CD14-positive monocyte (primary cell): ENCODE measurements around the gene C12orf56. TPM values are rescaled to one million over a fixed set of nuclear protein-coding genes. Genes with fewer than 3 reads are reported as not detected.

ENCODE experiments used
- DNase-seq, 3 donors: peaks; one replicate each; pipeline ENCODE4 v3.0.0-alpha.2; 2011 to 2022
- H2AFZ ChIP-seq: 2 replicates; pipeline ENCODE4 v1.6.0; 2012; ENCODE audit warnings: mild to moderate bottlenecking, low read depth, low read length, inconsistent platforms; ENCODE audit not compliant: insufficient read depth, poor library complexity, severe bottlenecking
- H3K27ac ChIP-seq, 2 donors: 1 replicate in 1 of 2; 2 replicates in 1 of 2; pipeline ENCODE4 v1.5.1; 2012 to 2013; ENCODE audit warnings: low read length in 2 of 2, control low read depth in 1 of 2, inconsistent platforms in 1 of 2, low read depth in 1 of 2, mild to moderate bottlenecking in 1 of 2
- H3K27me3 ChIP-seq, 2 donors: one replicate each; pipeline versions ENCODE4 v1.6.0 to v1.6.1; 2011 to 2013; ENCODE audit warnings: low read length in 2 of 2; ENCODE audit not compliant: control insufficient read depth in 2 of 2, insufficient read depth in 2 of 2
- H3K36me3 ChIP-seq, 2 donors: replicated peaks in 1 of 2; 1 replicate in 1 of 2; 2 replicates in 1 of 2; pipeline versions ENCODE4 v1.5.1 to v1.6.1; 2012 to 2013; ENCODE audit warnings: low read length in 2 of 2, control low read depth in 1 of 2, inconsistent platforms in 1 of 2, mild to moderate bottlenecking in 1 of 2; ENCODE audit not compliant: insufficient read depth in 2 of 2, control insufficient read depth in 1 of 2
- H3K4me1 ChIP-seq, 2 donors: 1 replicate in 1 of 2; 2 replicates in 1 of 2; pipeline versions ENCODE4 v1.5.1 to v1.6.1; 2012 to 2013; ENCODE audit warnings: low read length in 2 of 2, control low read depth in 1 of 2, inconsistent platforms in 1 of 2, mild to moderate bottlenecking in 1 of 2, moderate library complexity in 1 of 2; ENCODE audit not compliant: insufficient read depth in 2 of 2, control insufficient read depth in 1 of 2
- H3K4me2 ChIP-seq: replicated peaks from 2 replicates; pipeline ENCODE3; 2012; ENCODE audit warnings: low read length, moderate library complexity, mild to moderate bottlenecking; ENCODE audit not compliant: poor library complexity, severe bottlenecking; ENCODE audit errors: extremely low read depth
- H3K4me3 ChIP-seq, 3 experiments: fragments of 200-600 bp in 1 of 3; sonication (generic) in 1 of 3; replicated peaks in 1 of 3; 1 replicate in 2 of 3; 2 replicates in 1 of 3; pipeline ENCODE4 v1.5.1; 2011 to 2013; ENCODE audit warnings: low read length in 3 of 3, mild to moderate bottlenecking in 3 of 3, control low read depth in 2 of 3, low read depth in 2 of 3, inconsistent platforms in 1 of 3, moderate library complexity in 1 of 3
- H3K79me2 ChIP-seq: 2 replicates; pipeline ENCODE4 v1.6.0; 2012; ENCODE audit warnings: mild to moderate bottlenecking, control low read depth, inconsistent platforms, low read length, moderate library complexity; ENCODE audit not compliant: insufficient read depth
- H3K9ac ChIP-seq: 2 replicates; pipeline ENCODE4 v1.6.0; 2017; ENCODE audit warnings: low read length, mild to moderate bottlenecking; ENCODE audit not compliant: insufficient read depth, poor library complexity, severe bottlenecking
- H3K9me3 ChIP-seq, 2 donors: replicated peaks in 1 of 2; 1 replicate in 1 of 2; 2 replicates in 1 of 2; pipeline versions ENCODE4 v1.5.1 to v1.6.1; 2012 to 2013; ENCODE audit warnings: low read length in 2 of 2, control low read depth in 1 of 2; ENCODE audit not compliant: control insufficient read depth in 1 of 2, insufficient read depth in 1 of 2
- H4K20me1 ChIP-seq: 2 replicates; pipeline ENCODE4 v1.6.0; 2012; ENCODE audit warnings: mild to moderate bottlenecking, low read length, control low read depth, moderate library complexity; ENCODE audit not compliant: insufficient read depth
- H3K27ac Mint-ChIP-seq, 7 donors: one replicate each; pipeline ENCODE4 v1.8.0; 2020; ENCODE audit warnings: mild to moderate bottlenecking in 7 of 7, mixed read lengths in 7 of 7, moderate library complexity in 6 of 7, inconsistent platforms in 2 of 7
- H3K27me3 Mint-ChIP-seq, 3 donors: one replicate each; pipeline ENCODE4 v1.8.0; 2021 to 2022; ENCODE audit warnings: low read depth in 3 of 3, mild to moderate bottlenecking in 3 of 3, mixed read lengths in 3 of 3, moderate library complexity in 3 of 3, inconsistent platforms in 1 of 3
- H3K36me3 Mint-ChIP-seq, 2 donors: one replicate each; pipeline ENCODE4 v1.8.0; 2020; ENCODE audit warnings: mixed read lengths in 2 of 2, inconsistent platforms in 1 of 2, mild to moderate bottlenecking in 1 of 2
- H3K4me1 Mint-ChIP-seq: one replicate; pipeline ENCODE4 v1.8.0; 2020; ENCODE audit warnings: mild to moderate bottlenecking, mixed read lengths
- H3K4me3 Mint-ChIP-seq, 2 donors: one replicate each; pipeline ENCODE4 v1.8.0; 2020; ENCODE audit warnings: mild to moderate bottlenecking in 2 of 2, mixed read lengths in 2 of 2, moderate library complexity in 1 of 2
- H3K9me3 Mint-ChIP-seq, 7 donors: one replicate each; pipeline ENCODE4 v1.8.0; 2020 to 2022; ENCODE audit warnings: mixed read lengths in 7 of 7, mild to moderate bottlenecking in 6 of 7, moderate library complexity in 6 of 7, inconsistent platforms in 2 of 7
- WGBS: methylation state at CpG from one replicate; pipeline ENCODE4 v1.1.5; 2013; ENCODE audit warnings: missing lambda C conversion rate; ENCODE audit not compliant: insufficient coverage; 5-methylcytosine and 5-hydroxymethylcytosine counted together
- intact Hi-C, 2 donors: fragments of 100-400 bp; cut with micrococcal nuclease; formaldehyde crosslinking; loops; one replicate each; pipeline versions ENCODE4 v1.15.0 to v1.15.1; 2023
- polyA plus RNA-seq, 3 donors: library from polyadenylated mRNA; depleted of rRNA in 1 of 3; unstranded in 2 of 3; stranded (reverse) in 1 of 3; fragments of 300-500 nt in 2 of 3; fragments of >200 nt in 1 of 3; fragmentation: Illumina TruSeq in 2 of 3; gene quantifications; 1 replicate in 2 of 3; 2 replicates in 1 of 3; pipeline ENCODE4 v1.2.3, GENCODE V29; 2012 to 2021
- TF ChIP-seq, protein P1 (sequence below): fragments of 200-600 bp; IDR thresholded peaks from one replicate; pipeline ENCODE4 v1.8.0; 2022; ENCODE audit warnings: antibody characterized with exemption, mild to moderate bottlenecking

C12orf56 gene
- polyA plus RNA-seq, 3 donors: not detected

DNA sequence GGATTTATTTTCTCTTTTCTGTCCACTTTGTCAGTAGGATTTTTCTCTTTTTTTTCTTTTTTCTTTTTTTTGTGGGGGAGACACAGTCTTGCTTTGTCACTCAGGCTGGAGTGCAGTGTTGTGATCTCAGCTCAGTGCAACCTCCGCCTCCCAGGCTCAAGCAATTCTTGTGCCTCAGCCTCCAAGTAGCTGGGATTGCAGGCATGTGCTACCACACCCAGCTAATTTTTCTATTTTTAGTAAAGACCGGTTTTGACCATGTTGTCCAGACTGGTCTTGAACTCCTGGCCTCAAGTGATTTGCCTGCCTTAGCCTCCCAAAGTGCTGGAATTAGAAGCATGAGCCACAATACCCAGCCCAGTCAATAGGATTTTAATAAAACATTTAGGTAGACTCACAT is 40.3 kb upstream of the C12orf56 start:
- Histone ChIP-seq H2AFZ (no peak overlapping the region), H3K4me2 (no peak overlapping the region), H3K27me3 (no peaks in the 10 kb centered on the region), H3K79me2 (no peaks in the 10 kb centered on the region), H3K27ac (no peak overlapping the region), H4K20me1 (no peaks in the 10 kb centered on the region), H3K9ac (no peak overlapping the region), H3K36me3 (peaks cover 96% of the 10 kb centered on the region in 2 donors), H3K4me3 (no peak overlapping the region), H3K9me3 (no peaks in the 10 kb centered on the region), H3K4me1 (no peaks in the 10 kb centered on the region)
- Mint-ChIP-seq H3K4me1 (no peaks in the 10 kb centered on the region), H3K9me3 (no peaks in the 10 kb centered on the region), H3K27me3 (no peaks in the 10 kb centered on the region), H3K27ac (peak overlapping the region in 1 of 7 donors; percentile 4), H3K36me3 (peaks cover 84 to 100% of the 10 kb centered on the region in 2 donors), H3K4me3 (no peak overlapping the region)
- 83% methylated on average over 1 of the region's 2 CpGs for WGBS
- no peak for DNase-seq
- intact Hi-C loops: loop anchor here in 1 of 2 donors (10.0 kb wide), 1 partner anchor 54 kb away; no protein-coding TSS in a partner anchor
- TF ChIP-seq, protein P1, sequence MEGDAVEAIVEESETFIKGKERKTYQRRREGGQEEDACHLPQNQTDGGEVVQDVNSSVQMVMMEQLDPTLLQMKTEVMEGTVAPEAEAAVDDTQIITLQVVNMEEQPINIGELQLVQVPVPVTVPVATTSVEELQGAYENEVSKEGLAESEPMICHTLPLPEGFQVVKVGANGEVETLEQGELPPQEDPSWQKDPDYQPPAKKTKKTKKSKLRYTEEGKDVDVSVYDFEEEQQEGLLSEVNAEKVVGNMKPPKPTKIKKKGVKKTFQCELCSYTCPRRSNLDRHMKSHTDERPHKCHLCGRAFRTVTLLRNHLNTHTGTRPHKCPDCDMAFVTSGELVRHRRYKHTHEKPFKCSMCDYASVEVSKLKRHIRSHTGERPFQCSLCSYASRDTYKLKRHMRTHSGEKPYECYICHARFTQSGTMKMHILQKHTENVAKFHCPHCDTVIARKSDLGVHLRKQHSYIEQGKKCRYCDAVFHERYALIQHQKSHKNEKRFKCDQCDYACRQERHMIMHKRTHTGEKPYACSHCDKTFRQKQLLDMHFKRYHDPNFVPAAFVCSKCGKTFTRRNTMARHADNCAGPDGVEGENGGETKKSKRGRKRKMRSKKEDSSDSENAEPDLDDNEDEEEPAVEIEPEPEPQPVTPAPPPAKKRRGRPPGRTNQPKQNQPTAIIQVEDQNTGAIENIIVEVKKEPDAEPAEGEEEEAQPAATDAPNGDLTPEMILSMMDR: no peak

DNA sequence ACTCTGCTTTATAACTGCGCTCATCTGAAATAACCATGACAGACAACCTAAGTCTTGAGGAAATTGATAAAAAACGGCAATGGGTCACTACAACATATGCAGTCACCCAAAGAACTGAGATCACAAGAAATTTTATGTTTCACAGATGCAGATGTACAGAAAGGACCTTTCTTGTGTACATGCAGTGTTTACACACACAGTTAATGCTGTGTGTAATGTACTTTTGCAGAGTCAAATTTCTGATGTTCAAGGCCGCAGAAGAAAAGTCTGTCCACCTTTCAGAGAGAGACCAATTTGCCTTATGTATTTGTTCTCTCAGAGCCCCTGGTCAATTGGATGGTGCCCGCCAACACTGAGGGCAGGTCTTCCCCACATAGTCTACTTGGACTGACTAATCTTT is 38.4 kb upstream of the C12orf56 start:
- H3K9me3 ChIP-seq: no peaks in the 10 kb centered on the region
- Mint-ChIP-seq H3K27ac (no peak overlapping the region), H3K4me3 (no peak overlapping the region), H3K9me3 (no peaks in the 10 kb centered on the region), H3K27me3 (no peaks in the 10 kb centered on the region), H3K4me1 (no peaks in the 10 kb centered on the region), H3K36me3 (peaks cover 87 to 100% of the 10 kb centered on the region in 2 donors)
- intact Hi-C loops: loop anchor here in 1 of 2 donors (10.0 kb wide), 1 partner anchor 66 kb away; no protein-coding TSS in a partner anchor
- no peak overlapping the region for H3K4me2 ChIP-seq
- TF ChIP-seq, protein P1: no peak
- H3K9ac ChIP-seq: no peak overlapping the region
- peaks cover 96 to 97% of the 10 kb centered on the region in 2 donors for H3K36me3 ChIP-seq
- no peak overlapping the region for H2AFZ ChIP-seq
- H4K20me1 ChIP-seq: no peaks in the 10 kb centered on the region
- H3K4me1 ChIP-seq: no peaks in the 10 kb centered on the region
- WGBS: 100% methylated on average over 1 of the region's 4 CpGs
- H3K27me3 ChIP-seq: no peaks in the 10 kb centered on the region
- no peak overlapping the region for H3K4me3 ChIP-seq
- no peak for DNase-seq
- H3K27ac ChIP-seq: no peak overlapping the region
- H3K79me2 ChIP-seq: no peaks in the 10 kb centered on the region
